GM12865 (cell line): ENCODE measurements around the gene OSGEP.

Source experiments
- DNase-seq: peaks from one replicate; pipeline ENCODE4 v3.0.0; 2010; ENCODE audit warnings: low read depth
- H3K4me3 ChIP-seq: 2 replicates; pipeline ENCODE4 v1.5.1; 2011; ENCODE audit warnings: mild to moderate bottlenecking, low read depth, low read length, control low read depth
- CTCF ChIP-seq: IDR thresholded peaks from 2 replicates; pipeline ENCODE4 v1.5.1; 2011; ENCODE audit warnings: low read length, control low read depth, low read depth, inconsistent platforms; ENCODE audit not compliant: insufficient read depth; ENCODE audit errors: missing control alignments

The OSGEP gene

DNA sequence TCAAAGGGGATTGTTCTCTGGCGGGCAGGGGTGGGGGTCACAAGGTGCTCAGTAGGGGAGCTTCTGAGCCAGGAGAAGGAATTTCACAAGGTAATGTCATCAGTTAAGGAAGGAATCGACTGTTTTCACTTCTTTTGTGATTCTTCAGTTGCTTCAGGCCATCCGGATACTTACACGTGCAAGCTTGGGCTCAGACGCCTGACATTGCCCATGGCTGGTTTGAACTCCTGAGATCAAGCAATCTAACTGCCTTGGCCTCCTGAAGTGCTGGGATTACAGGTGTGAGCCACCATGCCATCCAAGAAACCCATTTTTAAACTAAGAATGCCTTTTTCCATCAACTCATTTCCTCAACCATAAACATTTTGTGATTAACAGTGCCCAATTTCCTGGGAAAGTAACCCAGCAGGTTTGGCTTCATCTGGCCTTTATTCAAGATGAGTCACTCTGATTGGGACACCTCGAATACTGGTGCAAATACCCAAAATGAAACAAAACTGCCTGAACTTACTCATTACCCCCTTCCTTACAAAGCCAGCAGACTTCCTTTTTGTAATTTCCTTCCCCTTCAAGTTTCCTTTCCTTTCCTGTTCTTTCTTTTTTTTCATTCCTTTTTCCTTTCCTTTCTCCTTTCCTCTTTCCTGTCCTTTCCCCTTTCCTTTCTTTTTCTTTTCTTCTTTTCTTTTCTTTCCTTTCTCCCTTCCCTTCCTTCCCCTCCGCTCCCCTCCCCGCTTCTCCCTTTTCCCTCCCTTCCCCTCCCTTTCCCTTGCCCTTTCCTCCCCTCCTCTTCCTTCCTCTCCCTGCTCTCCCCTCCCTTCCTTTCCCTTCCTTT, 40.5 kb upstream of the OSGEP start:
- no peak for TF ChIP-seq CTCF
- no peak overlapping the region for H3K4me3 ChIP-seq
- DNase-seq, result no peak

- no peak for TF ChIP-seq CTCF
- no peak overlapping the region for H3K4me3 ChIP-seq
- peak; percentile 33 for DNase-seq
These were observed 39.0 kb upstream of the OSGEP start for GRCh38 chr14:20493634-20494033.

GRCh38 chr14:20492486-20492885, 37.9 kb upstream of the OSGEP start:
- no peak overlapping the region for H3K4me3 ChIP-seq
- no peak for TF ChIP-seq CTCF
- DNase-seq, result no peak

DNA sequence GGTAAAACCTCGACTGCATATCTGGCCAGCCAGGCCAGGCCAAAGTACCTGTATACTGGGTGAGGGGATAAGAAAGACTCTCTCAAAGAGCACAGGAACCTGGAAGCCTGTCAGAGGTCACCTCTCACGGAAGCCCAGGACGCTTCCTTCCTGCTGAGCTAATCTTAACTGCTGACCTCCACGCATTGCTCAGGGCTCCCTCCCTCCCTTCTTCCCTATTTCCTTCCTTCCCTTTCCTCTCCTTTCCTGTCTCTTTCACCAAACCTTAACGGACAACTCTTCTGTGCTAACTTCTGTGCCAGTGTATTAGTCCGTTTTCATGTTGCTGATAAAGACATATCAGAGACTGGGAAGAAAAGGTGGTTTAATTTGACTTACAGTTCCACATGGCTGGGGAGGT, 36.0 kb upstream of the OSGEP start:
- TF ChIP-seq CTCF, result no peak
- peak overlapping the region; percentile 52 for H3K4me3 ChIP-seq
- DNase-seq, result peak; percentile 53

DNA sequence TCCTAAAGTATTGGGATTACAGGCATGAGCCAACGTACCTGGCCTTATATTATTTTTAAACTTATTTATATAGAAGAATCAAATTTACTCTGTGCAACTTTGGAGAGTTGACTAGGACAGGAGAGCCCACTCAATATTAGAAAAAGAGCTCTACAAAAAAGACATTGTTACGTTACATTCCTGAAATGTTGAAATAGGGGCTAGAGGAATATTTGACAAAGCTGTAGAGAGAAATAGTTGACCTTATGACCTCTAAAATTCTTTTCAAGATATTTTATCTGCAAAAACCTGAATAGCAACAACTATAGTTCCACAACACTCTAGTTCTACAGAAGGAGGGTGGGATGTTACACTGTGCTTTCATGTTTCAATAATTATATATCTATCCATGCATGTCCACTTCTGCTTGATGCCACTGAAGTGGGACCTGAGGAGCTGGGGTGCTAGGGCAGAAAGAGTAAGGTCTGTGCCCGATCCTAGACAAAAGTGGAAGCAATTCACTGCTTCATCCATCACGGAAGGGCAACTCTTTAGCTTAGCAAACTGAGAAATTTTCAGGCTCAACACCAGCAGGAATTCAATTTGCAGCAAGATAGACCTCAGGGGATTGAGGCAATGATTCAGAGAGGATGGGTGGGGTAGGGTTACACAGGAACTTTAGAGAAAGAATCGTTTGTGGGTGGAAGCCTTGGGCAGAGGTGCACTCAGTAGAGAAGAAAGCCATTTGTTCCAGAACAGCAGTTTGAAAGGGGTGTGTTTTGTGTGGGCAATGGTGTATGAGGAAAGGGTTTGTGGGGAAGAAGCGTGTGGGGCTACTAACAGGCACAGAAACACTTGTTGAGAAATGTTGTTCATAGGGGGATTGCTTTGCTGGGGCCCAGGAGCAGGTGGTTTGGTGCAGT, 34.7 kb upstream of the OSGEP start:
- no peak for TF ChIP-seq CTCF
- DNase-seq, result peak; percentile 82
- peak overlapping the region; percentile 52 for H3K4me3 ChIP-seq

DNA sequence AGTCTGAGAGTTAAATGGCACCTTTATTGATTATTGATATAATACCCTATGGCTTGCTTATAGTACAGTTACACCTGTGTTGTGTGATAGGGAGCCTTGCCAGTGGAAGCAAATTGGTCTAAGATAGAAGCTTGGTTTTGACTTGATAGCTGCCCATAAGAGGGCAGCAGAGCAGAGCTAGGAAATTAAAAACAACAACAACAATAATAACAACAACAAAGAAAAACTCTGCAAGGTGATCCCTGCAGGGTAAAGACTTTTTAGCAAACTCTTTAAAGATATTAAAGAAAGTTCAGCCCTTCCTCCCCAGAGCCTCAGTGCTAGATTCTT, 32.7 kb upstream of the OSGEP start:
- H3K4me3 ChIP-seq, result no peak overlapping the region
- TF ChIP-seq CTCF, result peak; percentile 15

More for the DNA sequence above, 32.7 kb upstream of the OSGEP start:
- no peak for DNase-seq
